ENCODE data around the gene CD200R1.

CD200R1 gene

DNA sequence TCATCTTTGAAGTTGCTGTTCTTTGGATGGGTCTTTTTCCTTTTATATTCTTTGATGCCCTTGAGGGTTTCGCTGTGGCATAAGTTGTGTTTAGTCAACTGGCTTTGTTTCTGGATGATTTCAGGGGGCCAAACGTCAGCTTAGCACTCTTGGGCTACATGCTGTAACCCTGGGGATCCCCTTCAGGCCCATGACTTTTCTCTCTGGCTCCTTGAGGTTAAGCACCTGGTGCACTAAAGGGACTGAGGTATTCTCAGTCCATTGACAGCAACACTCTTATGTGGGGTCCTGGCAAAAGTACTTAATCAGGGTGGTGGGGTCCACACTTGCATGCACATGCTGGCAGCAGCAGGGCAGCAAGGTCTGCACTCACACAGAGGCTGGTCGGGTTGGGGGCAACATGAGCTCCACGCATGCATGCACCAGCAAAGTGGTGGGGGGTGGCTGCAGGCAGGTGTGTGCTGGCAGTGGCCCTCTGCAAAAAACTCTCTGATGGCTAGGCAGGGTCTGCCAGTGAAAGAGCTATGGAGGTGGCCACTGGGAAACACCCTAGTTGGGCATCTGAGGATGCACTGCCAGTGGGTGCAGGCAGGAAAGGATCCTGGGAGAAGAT, 90.1 kb downstream of the CD200R1 start:
- DNase-seq: no peak

GRCh38 chr3:112881891-112882290, 93.0 kb downstream of the CD200R1 start:
- DNase-seq: no peak

- no peak for DNase-seq
These were observed 99.3 kb downstream of the CD200R1 start for GRCh38 chr3:112875561-112875960.

- DNase-seq: no peak
These were observed 100.2 kb downstream of the CD200R1 start for GRCh38 chr3:112874725-112875124.

DNA sequence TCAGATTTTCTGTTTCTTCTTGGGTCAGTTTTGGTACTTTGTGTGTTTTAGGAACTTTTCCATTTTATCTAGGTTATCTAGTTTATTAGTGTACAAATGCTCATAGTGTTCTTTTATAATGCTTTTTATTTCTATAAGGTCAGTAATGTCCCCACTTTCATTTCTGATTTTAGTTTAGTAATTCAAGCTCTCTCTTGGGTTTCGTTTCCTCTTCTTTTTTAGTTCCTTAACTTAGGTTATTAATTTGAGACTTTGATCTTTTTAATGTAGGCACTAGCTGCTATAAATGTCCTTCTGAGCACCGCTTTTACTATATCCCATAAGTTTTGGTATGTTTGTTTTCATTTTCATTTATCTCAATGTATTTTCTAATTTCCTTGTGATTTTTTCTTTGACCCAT, 101.3 kb downstream of the CD200R1 start:
- DNase-seq: no peak

DNA sequence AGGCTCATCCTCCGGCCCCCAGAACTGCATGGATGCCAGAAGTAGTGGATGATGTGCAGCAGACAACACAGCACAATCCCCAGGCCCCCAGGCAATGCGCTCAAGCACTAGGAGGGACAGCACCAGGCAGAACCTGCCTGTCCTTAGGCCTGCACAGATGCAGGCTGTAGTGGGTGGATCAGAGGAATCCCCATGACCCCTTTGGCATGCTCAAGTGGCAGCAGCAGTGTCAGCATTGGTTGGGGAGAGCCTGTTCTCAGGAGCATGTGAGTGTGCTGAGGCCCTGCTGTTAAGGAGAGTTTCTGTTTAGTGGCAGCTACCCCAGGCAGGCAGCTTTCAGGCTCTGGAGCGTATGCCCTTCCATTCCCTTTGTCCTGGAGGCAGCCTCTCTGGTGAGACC, 103.2 kb downstream of the CD200R1 start:
- no peak for DNase-seq

Data from KG1 (cell line).